ENCODE results near the gene RPL39L.

- TF ChIP-seq CTCF (conservative IDR thresholded peaks at IDR 0.05) (no peak), ZFX (IDR thresholded peaks at IDR 0.05) (no peak)
Observed at GRCh38 chr3:187166750-187167149, 27.5 kb upstream of the RPL39L start.

All from C4-2B (cell line).